ENCODE results near the gene TMEM233.

DNA sequence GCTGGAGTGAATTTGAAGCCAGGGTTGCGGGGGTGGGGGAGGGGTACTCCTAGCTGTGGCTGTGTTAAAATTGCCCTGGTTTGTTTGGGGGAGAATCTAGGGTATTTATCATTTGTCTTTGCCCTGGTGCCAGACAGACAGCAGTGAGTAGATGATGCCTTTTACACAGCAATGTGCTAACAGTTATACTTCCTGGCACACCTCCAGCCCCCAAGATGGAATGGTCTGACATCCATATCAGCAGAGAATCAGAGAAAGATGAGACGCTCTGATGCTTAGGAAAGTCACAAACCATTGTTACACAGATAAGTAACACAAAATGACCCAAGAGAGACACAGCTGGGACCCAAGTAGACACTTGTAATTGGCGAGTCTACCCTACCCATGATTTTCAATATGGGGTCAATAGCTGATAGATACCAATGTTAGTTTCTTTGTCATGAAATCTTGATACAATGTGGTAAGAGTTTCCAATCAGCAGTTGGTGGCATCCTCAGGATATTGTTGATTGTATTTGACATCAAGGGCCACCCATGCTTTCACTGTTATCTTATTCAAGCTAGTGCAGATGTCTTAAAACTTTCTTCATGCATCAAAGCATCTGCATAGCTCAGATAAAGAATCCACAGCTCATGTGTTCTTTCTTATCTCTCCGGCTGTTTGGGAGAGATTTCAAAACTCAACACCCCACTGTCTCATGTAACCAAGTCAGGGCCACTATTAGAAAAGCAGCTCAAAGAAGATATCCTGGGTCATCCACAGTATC, 71.8 kb downstream of the TMEM233 start:
- TF ChIP-seq, protein P1, sequence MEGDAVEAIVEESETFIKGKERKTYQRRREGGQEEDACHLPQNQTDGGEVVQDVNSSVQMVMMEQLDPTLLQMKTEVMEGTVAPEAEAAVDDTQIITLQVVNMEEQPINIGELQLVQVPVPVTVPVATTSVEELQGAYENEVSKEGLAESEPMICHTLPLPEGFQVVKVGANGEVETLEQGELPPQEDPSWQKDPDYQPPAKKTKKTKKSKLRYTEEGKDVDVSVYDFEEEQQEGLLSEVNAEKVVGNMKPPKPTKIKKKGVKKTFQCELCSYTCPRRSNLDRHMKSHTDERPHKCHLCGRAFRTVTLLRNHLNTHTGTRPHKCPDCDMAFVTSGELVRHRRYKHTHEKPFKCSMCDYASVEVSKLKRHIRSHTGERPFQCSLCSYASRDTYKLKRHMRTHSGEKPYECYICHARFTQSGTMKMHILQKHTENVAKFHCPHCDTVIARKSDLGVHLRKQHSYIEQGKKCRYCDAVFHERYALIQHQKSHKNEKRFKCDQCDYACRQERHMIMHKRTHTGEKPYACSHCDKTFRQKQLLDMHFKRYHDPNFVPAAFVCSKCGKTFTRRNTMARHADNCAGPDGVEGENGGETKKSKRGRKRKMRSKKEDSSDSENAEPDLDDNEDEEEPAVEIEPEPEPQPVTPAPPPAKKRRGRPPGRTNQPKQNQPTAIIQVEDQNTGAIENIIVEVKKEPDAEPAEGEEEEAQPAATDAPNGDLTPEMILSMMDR (IDR thresholded peaks at IDR 0.05) = no peak
- no peak for TF ChIP-seq SIN3A (IDR thresholded peaks at IDR 0.05; ENCODE audit: borderline replicate concordance, low read depth, low read length)
- TF ChIP-seq, protein P2, sequence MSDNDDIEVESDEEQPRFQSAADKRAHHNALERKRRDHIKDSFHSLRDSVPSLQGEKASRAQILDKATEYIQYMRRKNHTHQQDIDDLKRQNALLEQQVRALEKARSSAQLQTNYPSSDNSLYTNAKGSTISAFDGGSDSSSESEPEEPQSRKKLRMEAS (IDR thresholded peaks at IDR 0.05; ENCODE audit: low read depth) = no peak
